SKM-1 treated with dmso at 0.1 percent for 144 hours (cell line): ENCODE data around the gene LIG3.
A peak's percentile ranks its signal among the peaks of the same experiment; 100 is the strongest.
"Not testable (repeated sequence)": the region's sequence is repeated elsewhere in the genome, so short reads cannot be mapped to it uniquely, and the experiment has no call there.

Source experiments
- DNase-seq: peaks from one replicate; lab custom pipeline; 2025; ENCODE audit not compliant: unreplicated experiment; lab: John Stamatoyannopoulos, UW

The LIG3 gene

DNA sequence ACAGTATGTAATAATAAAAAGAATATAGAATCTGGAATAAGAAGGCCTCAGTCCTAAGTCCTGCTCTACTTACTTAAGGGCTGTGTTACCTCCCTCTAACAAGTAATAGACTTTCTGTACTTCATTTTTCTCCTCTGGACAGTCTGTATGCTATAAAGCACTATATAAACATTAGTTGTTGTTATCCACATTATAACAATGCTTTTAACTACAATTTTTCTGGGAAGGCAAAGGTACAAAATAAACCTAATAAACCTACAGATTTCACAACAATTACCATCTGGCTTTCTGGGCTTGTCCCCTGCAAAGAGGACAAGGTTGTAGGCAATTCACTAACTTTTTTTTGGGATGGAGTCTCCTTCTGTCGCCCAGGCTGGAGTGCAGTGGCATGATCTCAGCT, 50.5 kb downstream of the LIG3 start:
- no peak for DNase-seq

- DNase-seq, result no peak
These were observed 58.1 kb downstream of the LIG3 start for GRCh38 chr17:35038453-35038852.

DNA sequence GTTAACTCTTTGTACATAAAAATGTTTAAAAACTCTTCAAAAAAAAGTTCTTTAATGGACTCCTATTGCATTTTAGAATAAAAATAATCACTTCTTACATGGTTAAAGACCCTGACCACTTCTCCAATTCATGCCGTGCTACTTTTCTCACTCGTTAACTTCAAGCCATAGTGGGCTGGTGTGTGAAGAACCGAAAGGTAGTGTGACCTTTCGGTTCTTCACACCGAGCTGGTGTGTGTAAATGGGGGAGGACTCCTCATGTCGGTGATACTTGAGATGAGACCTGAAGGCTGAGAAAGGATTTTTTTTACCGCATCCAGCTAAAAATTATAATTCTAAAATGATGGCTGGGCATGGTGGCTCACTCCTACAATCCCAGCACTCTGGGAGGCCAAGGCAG, 61.1 kb downstream of the LIG3 start:
- DNase-seq, result no peak

GRCh38 chr17:35044181-35044580, 63.9 kb downstream of the LIG3 start:
- DNase-seq, result no peak

GRCh38 chr17:35045458-35045979, 65.2 kb downstream of the LIG3 start:
- not testable (repeated sequence) for DNase-seq

GRCh38 chr17:35046245-35046644, 65.9 kb downstream of the LIG3 start:
- DNase-seq, result no peak

DNA sequence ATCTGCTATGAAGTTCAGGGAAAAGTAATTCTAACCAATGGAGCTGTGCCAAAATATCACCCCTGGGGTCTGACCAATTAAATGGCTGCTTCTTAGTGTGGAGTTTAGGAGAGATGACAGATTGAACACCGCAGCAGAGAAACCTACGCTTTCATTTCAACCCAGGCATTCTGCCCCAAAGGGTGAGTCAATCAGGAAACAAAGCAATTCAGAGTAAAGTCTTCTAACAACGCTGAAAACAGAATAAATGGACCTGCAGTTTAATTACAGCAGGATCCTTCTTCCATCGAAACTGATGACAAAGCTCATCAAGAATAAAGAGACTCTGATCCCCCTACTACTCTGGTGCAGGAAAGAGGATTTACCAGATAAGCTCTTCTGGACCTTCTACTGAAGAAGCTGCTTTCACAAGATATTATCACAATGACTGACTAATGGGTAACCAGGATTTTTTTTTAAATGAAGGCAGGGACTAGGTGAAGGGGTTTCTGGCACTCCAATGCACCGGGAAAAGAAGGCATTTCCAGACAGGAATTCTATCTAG, 66.5 kb downstream of the LIG3 start:
- no peak for DNase-seq

DNA sequence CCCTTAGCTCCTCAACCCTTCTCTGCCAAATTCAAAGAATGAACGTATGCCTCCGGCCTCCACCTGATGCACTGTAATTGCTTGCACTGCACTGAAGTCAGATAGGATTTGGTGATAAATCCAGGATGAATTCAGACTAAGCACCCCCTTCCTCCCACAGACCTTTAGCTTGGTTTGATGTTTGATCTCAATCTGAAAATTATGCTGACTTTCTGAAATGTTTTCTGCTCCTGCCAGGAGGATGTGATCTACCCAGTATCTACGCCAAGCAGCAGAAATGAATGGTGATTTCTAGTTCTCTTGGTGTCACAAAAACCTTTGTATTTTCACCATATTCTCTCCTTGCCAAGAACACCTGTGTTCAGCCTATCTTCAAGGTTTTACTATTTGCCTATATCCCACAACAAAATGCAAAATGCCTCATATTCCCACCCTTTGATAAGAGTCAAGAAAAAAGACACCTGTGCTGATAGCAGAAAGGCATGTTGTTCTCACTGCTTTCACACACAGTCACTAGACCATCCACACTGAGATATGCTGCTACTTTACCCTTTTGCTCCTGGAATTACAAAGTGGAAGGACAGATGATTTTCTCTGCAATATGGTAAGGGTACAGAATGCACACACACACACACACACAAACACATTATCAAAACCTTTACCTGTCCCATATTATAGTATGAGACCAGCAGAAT, 68.5 kb downstream of the LIG3 start:
- no peak for DNase-seq

GRCh38 chr17:35050170-35050569, 69.9 kb downstream of the LIG3 start:
- DNase-seq, result no peak

DNA sequence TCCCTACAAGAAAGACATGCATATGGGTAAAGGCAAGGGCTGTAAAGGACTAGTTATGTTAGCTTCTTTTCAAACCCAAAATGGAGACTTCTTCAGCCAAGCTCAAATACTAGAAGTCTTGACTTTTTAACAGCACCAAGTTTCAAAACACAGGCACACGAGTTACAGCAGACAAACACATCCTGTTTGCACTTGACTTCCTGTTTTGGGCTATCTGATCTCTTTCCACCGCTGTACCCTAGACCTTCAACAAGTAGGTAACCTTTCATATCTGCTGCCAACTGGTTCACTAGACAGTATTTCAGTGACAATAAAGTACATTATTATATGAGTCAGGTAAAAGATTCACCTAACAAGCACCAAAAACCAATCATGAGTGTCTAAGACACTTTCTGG, 70.9 kb downstream of the LIG3 start:
- peak; percentile 72 for DNase-seq

DNA sequence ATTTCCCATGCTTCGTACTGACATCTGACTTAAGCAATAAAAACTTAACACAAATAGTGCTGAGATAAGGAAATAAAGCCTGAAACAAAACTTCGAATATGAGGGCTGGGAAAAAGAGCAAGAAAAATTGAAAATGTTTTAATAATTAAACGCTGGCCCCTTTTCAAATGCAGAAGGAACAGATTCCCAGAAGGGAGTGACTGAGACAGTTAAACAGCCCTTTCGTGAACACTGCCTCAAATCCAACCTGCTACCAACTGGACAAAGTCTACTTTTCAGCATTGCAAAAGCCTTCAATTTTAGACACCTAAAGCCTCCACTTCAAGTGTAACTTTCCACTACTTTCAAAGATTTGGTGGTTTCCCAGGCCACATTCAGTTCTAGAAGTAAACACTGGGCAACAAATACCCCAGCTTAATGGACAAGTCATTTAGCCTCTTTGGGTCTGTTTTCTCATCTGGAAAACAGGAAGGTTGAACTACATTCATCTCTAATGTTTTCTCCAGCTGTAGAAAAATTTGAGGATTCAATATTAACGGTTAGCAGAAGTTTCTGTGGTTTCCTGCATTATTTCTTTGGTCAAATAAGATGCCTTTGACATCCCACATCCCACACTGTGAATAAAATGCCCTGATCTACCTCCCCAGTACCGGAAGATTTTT, 71.4 kb downstream of the LIG3 start:
- no peak for DNase-seq

- DNase-seq, result no peak
These were observed 71.9 kb downstream of the LIG3 start for GRCh38 chr17:35052241-35052610.

- DNase-seq, result no peak
These were observed 72.5 kb downstream of the LIG3 start for GRCh38 chr17:35052780-35053179.

GRCh38 chr17:35053204-35053603, 72.9 kb downstream of the LIG3 start:
- no peak for DNase-seq

GRCh38 chr17:35056013-35056412, 75.7 kb downstream of the LIG3 start:
- no peak for DNase-seq

DNA sequence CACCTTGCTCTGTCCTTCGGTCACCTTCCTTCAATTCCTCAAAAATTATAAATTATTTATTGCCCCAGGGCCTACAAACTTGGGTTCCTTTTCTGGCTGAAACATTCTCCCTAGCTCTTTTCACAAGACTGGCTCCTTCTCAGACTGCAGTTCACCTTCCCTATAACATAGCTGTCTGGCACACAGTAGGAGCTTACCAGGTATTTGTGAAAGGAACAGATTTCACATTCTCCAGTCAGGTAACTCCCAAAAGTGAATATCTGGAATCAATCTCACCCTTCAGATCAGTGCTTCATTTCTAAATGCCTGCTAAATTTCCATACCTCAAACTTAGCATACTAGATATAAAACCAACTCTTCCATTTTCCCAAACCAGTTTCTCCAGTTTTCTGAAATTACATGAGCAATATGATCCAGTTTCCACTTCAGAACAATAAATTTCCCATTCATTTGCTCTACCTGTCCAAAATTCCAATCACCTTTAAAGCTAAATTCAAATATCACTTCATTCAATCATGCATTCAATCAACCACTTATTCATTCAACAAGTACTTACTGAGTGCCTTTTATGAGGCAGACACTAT, 77.1 kb downstream of the LIG3 start:
- no peak for DNase-seq
